H1 (cell line): ENCODE data around the gene ABCC11. TPM values are rescaled to one million over a fixed set of nuclear protein-coding genes. Genes with fewer than 3 reads are reported as not detected.

Experiments
- CTCF ChIA-PET: fragments of 300-600 bp; sonication (Branson Sonifier 250); formaldehyde crosslinking; loops from one replicate; lab custom pipeline; 2021; ENCODE audit not compliant: partially characterized antibody; lab: Charles Lee
- POLR2A ChIA-PET: fragments of 300-600 bp; sonication (Branson Sonifier 250); formaldehyde crosslinking; loops from one replicate; lab custom pipeline; 2021; ENCODE audit warnings: inconsistent platforms; ENCODE audit not compliant: partially characterized antibody; lab: Charles Lee
- DNase-seq, 2 experiments: peaks; one replicate each; pipeline versions ENCODE4 v3.0.0 to v3.0.0-alpha.2; 2010 to 2022; ENCODE audit warnings: low spot score in 2 of 2, low read depth in 1 of 2, mixed read lengths in 1 of 2
- FAIRE-seq: peaks from 2 replicates; lab custom pipeline; 2011; peaks lifted over from hg19 to GRCh38; lab: Jason Lieb, UNC
- H2AFZ ChIP-seq: 2 replicates; pipeline ENCODE4 v1.8.1; 2012; ENCODE audit warnings: low read length, inconsistent platforms
- H2AK5ac ChIP-seq: 2 replicates; pipeline ENCODE4 v1.6.1; 2013; ENCODE audit warnings: low read depth, low read length
- H2BK120ac ChIP-seq: replicated peaks from 2 replicates; pipeline ENCODE3; 2013; ENCODE audit warnings: low read depth, low read length, inconsistent platforms
- H2BK12ac ChIP-seq: 2 replicates; pipeline ENCODE4 v1.6.1; 2013; ENCODE audit warnings: low read depth, low read length
- H2BK15ac ChIP-seq: 2 replicates; pipeline ENCODE4 v1.6.1; 2013; ENCODE audit warnings: low read length
- H2BK20ac ChIP-seq: 2 replicates; pipeline ENCODE4 v1.6.1; 2013; ENCODE audit warnings: low read length
- H2BK5ac ChIP-seq: 2 replicates; pipeline ENCODE4 v1.6.1; 2013; ENCODE audit warnings: low read depth, low read length
- H3K14ac ChIP-seq: 2 replicates; pipeline ENCODE4 v1.6.1; 2013; ENCODE audit warnings: inconsistent platforms; ENCODE audit not compliant: insufficient read length
- H3K18ac ChIP-seq: 2 replicates; pipeline ENCODE4 v1.6.1; 2013; ENCODE audit warnings: low read length; ENCODE audit errors: extremely low read depth
- H3K23ac ChIP-seq: 2 replicates; pipeline ENCODE4 v1.6.1; 2013; ENCODE audit warnings: inconsistent platforms; ENCODE audit not compliant: insufficient read length
- H3K23me2 ChIP-seq: 2 replicates; pipeline ENCODE4 v1.6.1; 2013; ENCODE audit warnings: low read depth, low read length
- H3K27ac ChIP-seq: 2 replicates; pipeline ENCODE4 v1.6.1; 2011; ENCODE audit warnings: low read depth, low read length, inconsistent platforms
- H3K27me3 ChIP-seq, 4 experiments: replicated peaks in 1 of 4; 1 replicate in 1 of 4; 2 replicates in 3 of 4; pipeline versions ENCODE4 v1.6.1 to v1.8.1; 2011 to 2013; ENCODE audit warnings: low read length in 3 of 4, mild to moderate bottlenecking in 3 of 4, inconsistent platforms in 2 of 4, mixed read lengths in 2 of 4, moderate library complexity in 1 of 4; ENCODE audit not compliant: control insufficient read depth in 3 of 4, insufficient read depth in 3 of 4; ENCODE audit errors: extremely low read depth in 1 of 4
- H3K36me3 ChIP-seq, 4 experiments: 2 replicates each; pipeline versions ENCODE4 v1.6.1 to v1.8.1; 2011 to 2013; ENCODE audit warnings: mild to moderate bottlenecking in 4 of 4, low read length in 3 of 4, moderate library complexity in 2 of 4, control low read depth in 1 of 4, inconsistent platforms in 1 of 4; ENCODE audit not compliant: insufficient read depth in 4 of 4, control insufficient read depth in 2 of 4
- H3K4ac ChIP-seq: replicated peaks from 2 replicates; pipeline ENCODE3; 2013; ENCODE audit warnings: low read length, low read depth, mixed read lengths, inconsistent platforms; ENCODE audit not compliant: insufficient read length
- H3K4me1 ChIP-seq, 4 experiments: replicated peaks in 1 of 4; 1 replicate in 1 of 4; 2 replicates in 3 of 4; pipeline versions ENCODE4 v1.6.1 to v1.8.1; 2011 to 2013; ENCODE audit warnings: low read length in 3 of 4, inconsistent platforms in 2 of 4, mixed read lengths in 1 of 4; ENCODE audit not compliant: insufficient read depth in 4 of 4, control insufficient read depth in 3 of 4
- H3K4me2 ChIP-seq, 2 experiments: 2 replicates each; pipeline versions ENCODE4 v1.6.1 to v1.8.1; 2011 to 2013; ENCODE audit warnings: low read depth in 2 of 2, low read length in 2 of 2, control low read depth in 1 of 2, inconsistent platforms in 1 of 2, mild to moderate bottlenecking in 1 of 2; ENCODE audit not compliant: insufficient read depth in 1 of 2
- H3K4me3 ChIP-seq, 4 experiments: fragments of 200-600, 300-600 bp in 1 of 4; sonication (generic), shearing (Covaris generic), sonication (Bioruptor Twin) in 1 of 4; 2 replicates each; pipeline versions ENCODE4 v1.5.1 to v1.8.1; 2011 to 2016; ENCODE audit warnings: low read length in 4 of 4, low read depth in 3 of 4, control low read depth in 2 of 4, inconsistent platforms in 2 of 4, mild to moderate bottlenecking in 2 of 4, mixed read lengths in 1 of 4, moderate library complexity in 1 of 4; ENCODE audit not compliant: insufficient read depth in 2 of 4; ENCODE audit errors: extremely low read depth in 1 of 4
- H3K56ac ChIP-seq: replicated peaks from 2 replicates; pipeline ENCODE3; 2013; ENCODE audit warnings: low read depth, mild to moderate bottlenecking, mixed read lengths, low read length, inconsistent platforms; ENCODE audit not compliant: insufficient read length
- H3K79me1 ChIP-seq: 2 replicates; pipeline ENCODE4 v1.6.1; 2013; ENCODE audit warnings: low read depth, low read length, control low read depth
- H3K79me2 ChIP-seq, 2 experiments: 2 replicates each; pipeline versions ENCODE4 v1.6.1 to v1.8.1; 2012 to 2013; ENCODE audit warnings: low read length in 2 of 2, mild to moderate bottlenecking in 2 of 2, inconsistent platforms in 1 of 2; ENCODE audit not compliant: insufficient read depth in 2 of 2, control insufficient read depth in 1 of 2
- H3K9ac ChIP-seq, 4 experiments: replicated peaks in 1 of 4; 1 replicate in 1 of 4; 2 replicates in 3 of 4; pipeline versions ENCODE4 v1.6.1 to v1.8.1; 2011 to 2013; ENCODE audit warnings: low read depth in 3 of 4, low read length in 3 of 4, control low read depth in 2 of 4, mild to moderate bottlenecking in 2 of 4, moderate library complexity in 2 of 4, inconsistent platforms in 1 of 4; ENCODE audit errors: extremely low read depth in 1 of 4
- H3K9me3 ChIP-seq, 2 experiments: 2 replicates each; pipeline versions ENCODE4 v1.6.1 to v1.8.1; 2012 to 2013; ENCODE audit warnings: mild to moderate bottlenecking in 2 of 2, moderate library complexity in 2 of 2, control low read depth in 1 of 2, inconsistent platforms in 1 of 2, low read depth in 1 of 2, low read length in 1 of 2, mixed read lengths in 1 of 2; ENCODE audit not compliant: insufficient read depth in 2 of 2
- H4K20me1 ChIP-seq, 2 experiments: replicated peaks in 1 of 2; 2 replicates each; pipeline versions ENCODE3 to v1.8.1; 2011 to 2013; ENCODE audit warnings: inconsistent platforms in 2 of 2, low read length in 2 of 2, mild to moderate bottlenecking in 1 of 2; ENCODE audit not compliant: insufficient read depth in 2 of 2, control insufficient read depth in 1 of 2
- H4K5ac ChIP-seq: 2 replicates; pipeline ENCODE4 v1.6.1; 2013; ENCODE audit warnings: low read length, low read depth, mixed read lengths, inconsistent platforms; ENCODE audit not compliant: insufficient read length
- H4K8ac ChIP-seq: 2 replicates; pipeline ENCODE4 v1.8.0; 2013; ENCODE audit warnings: mild to moderate bottlenecking, moderate library complexity, low read length, inconsistent platforms; ENCODE audit not compliant: insufficient read depth; ENCODE audit errors: extremely low read depth
- H4K91ac ChIP-seq: replicated peaks from 2 replicates; pipeline ENCODE3; 2013; ENCODE audit warnings: low read length, mixed read lengths, inconsistent platforms; ENCODE audit not compliant: insufficient read length
- ATF2 ChIP-seq: IDR thresholded peaks from 2 replicates; pipeline ENCODE4 v1.6.1; 2012; ENCODE audit warnings: low read length, inconsistent platforms
- CBX5 ChIP-seq: fragments of 300-800, 300-1000 bp; sonication (generic); IDR thresholded peaks from 2 replicates; pipeline ENCODE4 v1.7.1; 2016; ENCODE audit warnings: antibody characterized with exemption, low read length, low read depth
- HDAC2 ChIP-seq, 2 experiments: fragments of 300-600 bp in 1 of 2; sonication (generic) in 1 of 2; IDR thresholded peaks; 2 replicates each; pipeline ENCODE4 v1.6.1; 2011 to 2012; ENCODE audit warnings: low read depth in 2 of 2, low read length in 2 of 2, mild to moderate bottlenecking in 2 of 2, moderate library complexity in 2 of 2, borderline replicate concordance in 1 of 2, inconsistent platforms in 1 of 2
- JUND ChIP-seq: IDR thresholded peaks from 2 replicates; pipeline ENCODE4 v1.6.1; 2011; ENCODE audit warnings: mild to moderate bottlenecking, improper control_type of control experiment, low read length
- KDM5A ChIP-seq: fragments of 200-600 bp; IDR thresholded peaks from 2 replicates; pipeline ENCODE4 v1.7.1; 2012; ENCODE audit warnings: mild to moderate bottlenecking, low read length, inconsistent platforms, mixed read lengths
- MAFK ChIP-seq: IDR thresholded peaks from 2 replicates; pipeline ENCODE4 v1.6.1; 2012; ENCODE audit warnings: low read depth, mild to moderate bottlenecking, improper control_type of control experiment, low read length
- NRF1 ChIP-seq: IDR thresholded peaks from 2 replicates; pipeline ENCODE4 v1.6.1; 2011; ENCODE audit warnings: mild to moderate bottlenecking, low read depth, low read length, improper control_type of control experiment
- POLR2A ChIP-seq, 2 experiments: IDR thresholded peaks; 1 replicate in 1 of 2; 2 replicates in 1 of 2; pipeline ENCODE4 v1.6.1; 2011; ENCODE audit warnings: low read depth in 2 of 2, low read length in 2 of 2, mild to moderate bottlenecking in 2 of 2; ENCODE audit errors: control extremely low read depth in 1 of 2
- POU5F1 ChIP-seq: IDR thresholded peaks from 2 replicates; pipeline ENCODE4 v1.6.1; 2011; ENCODE audit warnings: low read depth, mild to moderate bottlenecking, low read length, moderate library complexity
- RXRA ChIP-seq: IDR thresholded peaks from 2 replicates; pipeline ENCODE4 v1.6.1; 2011; ENCODE audit warnings: low read depth, mild to moderate bottlenecking, low read length, moderate library complexity; ENCODE audit not compliant: insufficient read depth
- SAP30 ChIP-seq: fragments of 300-600 bp; sonication (generic); IDR thresholded peaks from 2 replicates; pipeline ENCODE4 v1.7.1; 2012; ENCODE audit warnings: low read length, moderate library complexity, mild to moderate bottlenecking, inconsistent platforms; ENCODE audit not compliant: insufficient read depth, insufficient replicate concordance
- SP4 ChIP-seq: IDR thresholded peaks from 2 replicates; pipeline ENCODE4 v1.6.1; 2012; ENCODE audit warnings: low read length, inconsistent platforms
- TCF12 ChIP-seq: IDR thresholded peaks from 2 replicates; pipeline ENCODE4 v1.6.1; 2011; ENCODE audit warnings: low read depth, mild to moderate bottlenecking, low read length
- WGBS, 2 experiments: shearing (Covaris generic) in 1 of 2; methylation state at CpG; one replicate each; pipeline versions ENCODE4 v1.1.6 to v1.1.7; 2013 to 2015; ENCODE audit warnings: low lambda C conversion rate in 2 of 2, mixed read lengths in 2 of 2, inconsistent platforms in 1 of 2, low coverage in 1 of 2, missing lambda C conversion rate in 1 of 2; ENCODE audit not compliant: insufficient replicate concordance in 2 of 2, insufficient coverage in 1 of 2, insufficient read length in 1 of 2; ENCODE audit errors: extremely low coverage in 1 of 2, missing lambda C conversion rate in 1 of 2; 5-methylcytosine and 5-hydroxymethylcytosine counted together
- polyA plus RNA-seq, 7 experiments: library from polyadenylated mRNA; depleted of rRNA in 3 of 7; stranded (reverse) in 5 of 7; unstranded in 2 of 7; fragments of >200 nt in 5 of 7; fragments of 200-250 nt in 2 of 7; gene quantifications; 1 replicate in 5 of 7; 2 replicates in 1 of 7; 4 replicates in 1 of 7; pipeline versions ENCODE4 v1.2.1 to v1.2.3, GENCODE V29; 2011 to 2013; ENCODE audit warnings: missing spikeins in 2 of 7, mixed read lengths in 2 of 7
- total RNA-seq: library from RNA; stranded (reverse); fragmentation: NEBNext Ultra II Directional; extraction: Animal tissue kit (Norgen Biotek cat#: 25700); gene quantifications from 2 replicates; pipeline ENCODE4 v1.2.1, GENCODE V29; 2021

ABCC11 gene
- total and polyA plus RNA-seq, 2 of the 8 experiments (the other 6 are each of a cell fraction or from before 2014, with no cell fraction given) = 0.06 TPM; not detected in 1

- Histone ChIP-seq H4K8ac (no peak overlapping the region), H2BK20ac (no peak overlapping the region), H3K9ac (no peak overlapping the region), H3K27ac (no peak overlapping the region), H2BK5ac (no peak overlapping the region), H3K4me3 (no peak overlapping the region), H3K23me2 (no peaks in the 10 kb centered on the region), H2AK5ac (no peak overlapping the region), H2BK120ac (no peak overlapping the region), H4K20me1 (no peaks in the 10 kb centered on the region), H3K79me1 (no peaks in the 10 kb centered on the region), H3K9me3 (no peaks in the 10 kb centered on the region), H3K4ac (no peak overlapping the region), H3K23ac (no peak overlapping the region), H2AFZ (no peak overlapping the region), H3K14ac (no peak overlapping the region), H3K56ac (no peak overlapping the region), H2BK15ac (no peak overlapping the region), H4K91ac (no peak overlapping the region), H3K36me3 (no peaks in the 10 kb centered on the region; a peak in 1 of 8 replicates), H3K18ac (no peak overlapping the region), H2BK12ac (no peak overlapping the region), H4K5ac (no peak overlapping the region), H3K4me2 (no peak overlapping the region), H3K27me3 (no peaks in the 10 kb centered on the region), H3K4me1 (no peaks in the 10 kb centered on the region), H3K79me2 (no peaks in the 10 kb centered on the region)
- ChIA-PET CTCF (interaction anchor here (1.5 to 4.6 kb wide), 2 partner anchors 13 to 35 kb away, joined by 3 to 34 read pairs; no protein-coding TSS in a partner anchor), POLR2A (no interaction called here)
- WGBS, 2 experiments = 85% methylated on average over 3 of the region's 3 CpGs; no CpG with 5 or more reads in 1 of the 2 experiments
- no peak for DNase-seq
- no peak for FAIRE-seq
- TF ChIP-seq NRF1 = no peak
- no peak for TF ChIP-seq SP4
- no peak for TF ChIP-seq CBX5
- no peak for TF ChIP-seq SAP30
- no peak for TF ChIP-seq RXRA
- TF ChIP-seq HDAC2 (IDR thresholded peaks at IDR 0.05; ENCODE audit: borderline replicate concordance in 1 of 2, low read depth in 2 of 2, low read length in 2 of 2) = no peak
- TF ChIP-seq ATF2 = no peak
- TF ChIP-seq KDM5A = no peak
- no peak for TF ChIP-seq POU5F1
- TF ChIP-seq POLR2A (IDR thresholded peaks at IDR 0.05; ENCODE audit: control extremely low read depth in 1 of 2, low read depth in 2 of 2, low read length in 2 of 2) = no peak
- TF ChIP-seq JUND = no peak
- TF ChIP-seq TCF12 = no peak
- TF ChIP-seq MAFK = no peak
These were observed 117.4 kb downstream of the ABCC11 start for GRCh38 chr16:48129926-48130325.
